ENCODE data around the gene ARAP3.

- TF ChIP-seq POLR2A (IDR thresholded peaks at IDR 0.05) (no peak), CTCF (IDR thresholded peaks at IDR 0.05) (no peak)
These were observed 48.0 kb downstream of the ARAP3 start for GRCh38 chr5:141633871-141634561.

Measured in body of pancreas (tissue), 4 donors.